Ovary (tissue), 9 donors: ENCODE data around the gene THEMIS. TPM values are rescaled to one million over a fixed set of nuclear protein-coding genes. Genes with fewer than 3 reads are reported as not detected.
"Not testable (repeated sequence)": the region's sequence is repeated elsewhere in the genome, so short reads cannot be mapped to it uniquely, and the experiment has no call there.

Source experiments
- DNase-seq, 5 donors: peaks; one replicate each; pipeline ENCODE4 v3.0.0-alpha.2; 2019 to 2020
- H3K27ac ChIP-seq, 2 donors: fragments of 200-600 bp; one replicate each; pipeline versions ENCODE4 v1.5.1 to v1.8.0; 2019 to 2022
- H3K27me3 ChIP-seq: fragments of 200-600 bp; one replicate; pipeline ENCODE4 v1.8.0; 2022
- H3K36me3 ChIP-seq: fragments of 200-600 bp; sonication (generic); one replicate; pipeline ENCODE4 v1.5.1; 2019
- H3K4me1 ChIP-seq: one replicate; pipeline ENCODE4 v1.8.1; 2013; ENCODE audit warnings: mild to moderate bottlenecking, moderate library complexity; ENCODE audit not compliant: insufficient read depth
- H3K4me3 ChIP-seq: fragments of 200-600 bp; sonication (generic); one replicate; pipeline ENCODE4 v1.5.1; 2017
- H3K9me3 ChIP-seq, 2 donors: fragments of 200-600 bp in 1 of 2; sonication (generic) in 1 of 2; one replicate each; pipeline versions ENCODE4 v1.5.1 to v1.8.1; 2013 to 2019; ENCODE audit warnings: mild to moderate bottlenecking in 1 of 2, moderate library complexity in 1 of 2
- EP300 ChIP-seq: sonication (generic); formaldehyde crosslinking; IDR thresholded peaks from one replicate; pipeline ENCODE4 v1.6.1; 2017; ENCODE audit warnings: antibody characterized with exemption
- POLR2A ChIP-seq: fragments of 450-650 bp; IDR thresholded peaks from one replicate; pipeline ENCODE4 v1.6.1; 2017; ENCODE audit warnings: antibody characterized with exemption, mild to moderate bottlenecking, moderate library complexity
- WGBS, 3 donors: extraction: QIAGEN DNeasy Blood & Tissue Kit in 1 of 3; methylation state at CpG; one replicate each; pipeline versions ENCODE4 v1.1.5 to v1.1.7; 2013 to 2017; 5-methylcytosine and 5-hydroxymethylcytosine counted together
- intact Hi-C, 4 donors: fragments of 100-400 bp; cut with DNase I; formaldehyde crosslinking; loops; one replicate each; pipeline versions ENCODE4 v1.11.0 to v1.15.1; 2022 to 2023
- polyA plus RNA-seq, 2 donors: library from polyadenylated mRNA; stranded (reverse); fragments of 200-250 nt in 1 of 2; fragments of 350-450 nt in 1 of 2; fragmentation: Illumina TruSeq in 1 of 2; extraction: RNeasy Lipid Tissue Mini Kit (QIAGEN cat#74804) in 1 of 2; gene quantifications; one replicate each; pipeline ENCODE4 v1.2.3, GENCODE V29; 2013 to 2014
- total RNA-seq, 7 donors: library from RNA; depleted of rRNA in 2 of 7; stranded (reverse); fragments of >200 nt in 2 of 7; fragmentation: NEBNext Ultra II Directional in 3 of 7; extraction: Animal tissue kit (Norgen Biotek cat#: 25700) in 3 of 7; gene quantifications; one replicate each; pipeline versions ENCODE4 v1.1.0 to v1.2.4, GENCODE V29; 2016 to 2023
- TF ChIP-seq, protein P1 (sequence below), 3 donors: fragments of 450-650 bp in 2 of 3; fragments of 200-600 bp in 1 of 3; IDR thresholded peaks; one replicate each; pipeline versions ENCODE4 v1.5.1 to v1.8.0; 2016 to 2022; ENCODE audit warnings: antibody characterized with exemption in 3 of 3, mild to moderate bottlenecking in 1 of 3
- donor health status: DM: no; HTN: no; CAD: no; lungs with moderate emphysema.
- donor health status: DM: no; HTN: no; CAD: no.
- donor health status: Bipolar disorder and iron deficiency.
- donor health status: DM: yes; HTN: yes; CAD: no.
- donor health status: DM: no; HTN: no; CAD: no.
- donor health status: DM: yes; HTN: yes; CAD: no.

The THEMIS gene
- total and polyA plus RNA-seq, 9 donors: 0.05 to 0.87 (median 0.40) TPM; not detected in 1

DNA sequence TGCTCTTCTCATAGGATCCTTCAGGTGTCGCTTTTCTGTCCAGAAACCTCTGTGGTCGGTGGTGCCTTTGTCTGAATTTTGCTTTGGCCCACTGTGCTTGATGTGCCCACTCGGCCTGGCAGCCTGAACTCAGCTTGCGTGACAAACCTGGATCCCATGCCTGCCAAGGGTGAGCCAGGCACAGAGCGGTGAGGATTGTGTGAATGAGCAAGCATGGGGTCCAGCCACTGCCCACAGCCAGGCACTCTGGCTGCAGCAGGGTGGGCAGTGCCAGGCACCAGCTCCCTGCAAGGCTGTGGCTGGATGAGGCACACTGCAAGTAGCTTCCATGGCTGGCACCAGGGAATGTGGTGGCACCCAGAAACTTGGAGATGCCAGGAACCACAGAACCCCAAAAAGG, 110.3 kb downstream of the THEMIS start:
- TF ChIP-seq POLR2A: no peak
- TF ChIP-seq, protein P1, sequence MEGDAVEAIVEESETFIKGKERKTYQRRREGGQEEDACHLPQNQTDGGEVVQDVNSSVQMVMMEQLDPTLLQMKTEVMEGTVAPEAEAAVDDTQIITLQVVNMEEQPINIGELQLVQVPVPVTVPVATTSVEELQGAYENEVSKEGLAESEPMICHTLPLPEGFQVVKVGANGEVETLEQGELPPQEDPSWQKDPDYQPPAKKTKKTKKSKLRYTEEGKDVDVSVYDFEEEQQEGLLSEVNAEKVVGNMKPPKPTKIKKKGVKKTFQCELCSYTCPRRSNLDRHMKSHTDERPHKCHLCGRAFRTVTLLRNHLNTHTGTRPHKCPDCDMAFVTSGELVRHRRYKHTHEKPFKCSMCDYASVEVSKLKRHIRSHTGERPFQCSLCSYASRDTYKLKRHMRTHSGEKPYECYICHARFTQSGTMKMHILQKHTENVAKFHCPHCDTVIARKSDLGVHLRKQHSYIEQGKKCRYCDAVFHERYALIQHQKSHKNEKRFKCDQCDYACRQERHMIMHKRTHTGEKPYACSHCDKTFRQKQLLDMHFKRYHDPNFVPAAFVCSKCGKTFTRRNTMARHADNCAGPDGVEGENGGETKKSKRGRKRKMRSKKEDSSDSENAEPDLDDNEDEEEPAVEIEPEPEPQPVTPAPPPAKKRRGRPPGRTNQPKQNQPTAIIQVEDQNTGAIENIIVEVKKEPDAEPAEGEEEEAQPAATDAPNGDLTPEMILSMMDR (IDR thresholded peaks at IDR 0.05): no peak
- no peak for TF ChIP-seq EP300
- Histone ChIP-seq H3K27ac (no peak overlapping the region), H3K36me3 (no peaks in the 10 kb centered on the region), H3K9me3 (no peaks in the 10 kb centered on the region), H3K27me3 (no peaks in the 10 kb centered on the region), H3K4me3 (no peak overlapping the region), H3K4me1 (no peaks in the 10 kb centered on the region)
- intact Hi-C loops: no loop called here
- no peak for DNase-seq
- WGBS, 3 donors: 93 to 99% (median 96%) methylated on average over 5 of the region's 5 CpGs

DNA sequence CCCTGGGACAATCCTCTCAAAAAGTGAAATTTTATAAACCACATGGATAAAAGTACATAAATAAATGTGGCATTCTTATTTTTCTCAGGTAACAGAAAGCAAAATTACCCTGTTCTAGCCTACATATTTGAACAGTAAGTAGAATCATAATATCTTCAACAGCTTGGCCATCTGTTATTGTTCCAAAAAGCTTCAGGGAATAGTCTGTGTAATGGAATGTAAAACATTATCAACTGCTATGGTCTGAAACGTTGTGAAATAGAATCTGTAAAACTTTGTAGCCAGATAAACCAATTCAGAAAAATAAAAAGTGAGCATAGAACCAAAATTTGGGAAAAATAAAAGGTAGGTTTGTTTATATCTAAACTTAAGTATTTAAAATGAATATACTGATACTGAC, 114.7 kb downstream of the THEMIS start:
- intact Hi-C loops: no loop called here
- H3K4me3 ChIP-seq: no peak overlapping the region
- no peak overlapping the region for H3K27ac ChIP-seq
- DNase-seq: no peak
- H3K4me1 ChIP-seq: no peaks in the 10 kb centered on the region
- H3K9me3 ChIP-seq: no peaks in the 10 kb centered on the region
- H3K36me3 ChIP-seq: no peaks in the 10 kb centered on the region
- 2 to 8% (median 8%) methylated on average over 1 of the region's 1 CpG for WGBS, 3 donors
- TF ChIP-seq, protein P1 (IDR thresholded peaks at IDR 0.05): no peak
- TF ChIP-seq EP300 (no peak), POLR2A (no peak)
- H3K27me3 ChIP-seq: no peaks in the 10 kb centered on the region

DNA sequence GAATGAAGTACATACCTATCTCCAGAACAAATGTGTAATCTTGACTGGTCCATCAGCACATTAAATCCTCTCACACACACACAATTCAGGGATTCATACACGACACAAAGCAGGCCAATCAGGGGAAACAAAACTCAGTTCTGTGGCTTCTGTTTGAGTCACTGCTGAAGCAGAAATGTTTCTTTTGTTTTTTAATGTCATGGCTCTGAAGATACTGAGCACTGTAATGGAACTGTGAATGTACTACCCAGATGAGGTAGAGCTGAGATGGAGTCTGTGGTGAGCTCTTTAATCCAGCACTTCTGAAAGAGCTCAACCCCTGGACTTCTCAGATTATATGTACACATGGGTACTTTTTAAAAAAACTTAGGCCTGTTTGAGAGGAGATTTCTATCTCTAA, 116.4 kb downstream of the THEMIS start:
- no peak for DNase-seq
- Histone ChIP-seq H3K4me3 (no peak overlapping the region), H3K27me3 (no peaks in the 10 kb centered on the region), H3K36me3 (no peaks in the 10 kb centered on the region), H3K9me3 (no peaks in the 10 kb centered on the region), H3K4me1 (no peaks in the 10 kb centered on the region), H3K27ac (no peak overlapping the region)
- TF ChIP-seq, protein P1 (IDR thresholded peaks at IDR 0.05): no peak
- TF ChIP-seq POLR2A (no peak), EP300 (no peak)
- intact Hi-C loops: loop anchor here in 1 of 4 donors (5.0 kb wide), 1 partner anchor 128 kb away; no protein-coding TSS in a partner anchor
- WGBS, 3 donors: 69 to 92% (median 75%) methylated on average over 1 of the region's 1 CpG

DNA sequence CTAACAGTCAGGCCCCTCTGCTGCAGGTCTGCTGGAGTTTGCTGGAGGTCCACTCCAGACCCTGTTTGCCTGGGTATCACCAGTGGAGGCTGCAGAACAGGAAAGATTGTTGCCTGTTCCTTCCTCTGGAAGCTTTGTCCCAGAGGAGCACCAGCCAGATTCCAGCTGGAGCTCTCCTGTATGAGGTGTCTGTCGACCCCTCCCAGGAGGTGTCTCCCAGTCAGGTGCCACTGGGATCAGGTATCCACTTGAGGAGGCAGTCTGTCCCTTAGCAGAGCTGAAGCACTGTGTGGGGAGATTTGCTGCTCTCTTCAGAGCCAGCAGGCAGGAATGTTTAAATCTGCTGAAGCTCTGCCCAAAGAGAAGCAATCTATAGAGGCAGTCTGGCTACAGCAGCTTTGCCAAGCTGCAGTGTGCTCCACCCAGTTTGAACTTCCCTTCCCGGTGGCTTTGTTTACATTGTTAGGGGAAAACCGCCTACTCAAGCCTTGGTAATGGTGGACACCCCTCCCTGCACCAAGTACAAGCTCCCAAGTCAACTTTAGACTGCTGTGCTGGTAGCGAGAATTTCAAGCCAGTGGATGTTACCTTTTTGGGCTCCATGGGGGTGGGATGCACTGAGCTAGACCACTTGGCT, 119.1 kb downstream of the THEMIS start:
- not testable (repeated sequence) for H3K27ac ChIP-seq, H3K36me3 ChIP-seq, H3K4me1 ChIP-seq, H3K27me3 ChIP-seq, DNase-seq, H3K4me3 ChIP-seq, H3K9me3 ChIP-seq
- WGBS, 3 donors: 62 to 78% (median 70%) methylated on average over 4 of the region's 4 CpGs
- intact Hi-C loops: loop anchor here in 1 of 4 donors (5.0 kb wide), 1 partner anchor 131 kb away; no protein-coding TSS in a partner anchor

DNA sequence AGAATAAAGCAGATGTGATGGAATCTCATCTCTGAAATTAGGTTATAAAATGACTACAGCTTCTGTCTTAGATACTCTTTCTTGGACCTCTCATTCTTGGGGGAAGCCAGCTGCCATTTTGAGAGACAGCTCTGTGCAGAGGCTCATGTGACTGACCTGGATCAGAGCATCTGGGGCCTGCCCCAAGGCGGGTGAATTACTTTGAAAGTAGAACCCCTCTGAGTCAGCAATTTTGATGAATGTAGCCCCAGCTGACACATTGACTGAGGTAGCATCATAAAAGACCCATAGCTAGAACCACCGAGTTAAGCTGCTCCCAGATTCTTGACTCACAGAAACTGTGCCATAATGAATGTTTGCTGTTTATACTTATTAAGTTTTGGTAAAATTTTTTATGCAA, 124.5 kb downstream of the THEMIS start:
- intact Hi-C loops: no loop called here
- H3K36me3 ChIP-seq: no peaks in the 10 kb centered on the region
- WGBS, 3 donors: 82 to 90% (median 85%) methylated on average over 2 of the region's 2 CpGs
- no peak overlapping the region for H3K4me3 ChIP-seq
- H3K4me1 ChIP-seq: no peaks in the 10 kb centered on the region
- DNase-seq: no peak
- no peak for TF ChIP-seq POLR2A
- TF ChIP-seq EP300: no peak
- TF ChIP-seq, protein P1 (IDR thresholded peaks at IDR 0.05): no peak
- no peak overlapping the region for H3K27ac ChIP-seq
- no peaks in the 10 kb centered on the region for H3K9me3 ChIP-seq
- no peaks in the 10 kb centered on the region for H3K27me3 ChIP-seq
